K562 (cell line): ENCODE measurements around the gene FOLR2.

Experiments used
- CBFB ChIP-seq: sonication (generic); formaldehyde crosslinking; IDR thresholded peaks from 2 replicates; pipeline ENCODE4 v1.4.0; 2020; ENCODE audit warnings: mild to moderate bottlenecking, missing genetic modification reagents
- CTCF ChIP-seq, 3 experiments: IDR thresholded peaks in 2 of 3; conservative IDR thresholded peaks in 1 of 3; 2 replicates each; pipeline ENCODE4 v1.5.1; 2011 to 2012; ENCODE audit warnings: low read length in 3 of 3, mild to moderate bottlenecking in 3 of 3, control low read depth in 2 of 3, improper control_type of control experiment in 1 of 3, inconsistent platforms in 1 of 3, low read depth in 1 of 3, mixed read lengths in 1 of 3, moderate library complexity in 1 of 3; ENCODE audit not compliant: insufficient read depth in 2 of 3
- FOXP4 ChIP-seq: sonication (generic); formaldehyde crosslinking; IDR thresholded peaks from 2 replicates; pipeline ENCODE4 v1.8.0; 2022; ENCODE audit warnings: mild to moderate bottlenecking, missing genetic modification reagents, borderline replicate concordance
- HOXB6 ChIP-seq: fragments of 250-450 bp; sonication (Bioruptor Pico); IDR thresholded peaks from 2 replicates; pipeline ENCODE4 v1.5.1; 2022; ENCODE audit warnings: mild to moderate bottlenecking, borderline replicate concordance
- KLF6 ChIP-seq: fragments of 250-450 bp; sonication (Bioruptor Pico); IDR thresholded peaks from 2 replicates; pipeline ENCODE4 v1.4.0; 2020; ENCODE audit warnings: mild to moderate bottlenecking, moderate library complexity, borderline replicate concordance
- MAX ChIP-seq: sonication (generic); formaldehyde crosslinking; IDR thresholded peaks from 2 replicates; pipeline ENCODE4 v1.9.0; 2022; ENCODE audit warnings: mild to moderate bottlenecking, missing genetic modification reagents
- NFIC ChIP-seq: fragments of 450-650 bp; IDR thresholded peaks from 2 replicates; pipeline ENCODE4 v1.6.1; 2017; ENCODE audit warnings: mild to moderate bottlenecking, inconsistent platforms
- SP1 ChIP-seq: sonication (generic); formaldehyde crosslinking; IDR thresholded peaks from 2 replicates; pipeline ENCODE4 v1.8.1; 2022; ENCODE audit warnings: mild to moderate bottlenecking, missing genetic modification reagents
- TEAD4 ChIP-seq, 2 experiments: sonication (generic) in 1 of 2; formaldehyde crosslinking in 1 of 2; IDR thresholded peaks; 2 replicates each; pipeline versions ENCODE4 v1.6.1 to v1.8.0; 2012 to 2022; ENCODE audit warnings: borderline replicate concordance in 1 of 2, inconsistent platforms in 1 of 2, low read length in 1 of 2, mild to moderate bottlenecking in 1 of 2, missing genetic modification reagents in 1 of 2
- YY1 ChIP-seq, 3 experiments: IDR thresholded peaks; 2 replicates each; pipeline ENCODE4 v1.6.1; 2011; ENCODE audit warnings: low read length in 2 of 3, mild to moderate bottlenecking in 2 of 3, moderate library complexity in 2 of 3, borderline replicate concordance in 1 of 3, control low read depth in 1 of 3, low read depth in 1 of 3; ENCODE audit not compliant: insufficient read depth in 3 of 3, insufficient replicate concordance in 2 of 3, control insufficient read depth in 1 of 3, insufficient read length in 1 of 3; ENCODE audit errors: extremely low read depth in 1 of 3
- ZBTB11 ChIP-seq, 3 experiments: fragments of 200-800 bp in 1 of 3; fragments of 250-450 bp in 1 of 3; fragments of 450-650 bp in 1 of 3; sonication (Bioruptor Pico) in 1 of 3; sonication (Bioruptor generic) in 1 of 3; formaldehyde crosslinking in 1 of 3; IDR thresholded peaks; 2 replicates each; pipeline versions ENCODE4 v1.6.1 to v1.8.0; 2016 to 2022; ENCODE audit warnings: mild to moderate bottlenecking in 2 of 3, missing genetic modification characterization in 2 of 3, missing compliant biosample characterization in 1 of 3, moderate library complexity in 1 of 3
- ZEB2 ChIP-seq: fragments of 450-650 bp; IDR thresholded peaks from 2 replicates; pipeline ENCODE4 v1.6.1; 2016
- ZNF12 ChIP-seq: sonication (generic); formaldehyde crosslinking; IDR thresholded peaks from 2 replicates; pipeline ENCODE4 v1.4.0; 2020; ENCODE audit warnings: mild to moderate bottlenecking, missing genetic modification reagents
- ZNF57 ChIP-seq: fragments of 450-650 bp; formaldehyde crosslinking; IDR thresholded peaks from 2 replicates; pipeline ENCODE4 v1.4.0; 2020; ENCODE audit warnings: mild to moderate bottlenecking, moderate library complexity

GRCh38 chr11:72221386-72222075, 4.9 kb downstream of the FOLR2 start:
- TF ChIP-seq ZNF12 (CRISPR knock-in tag) (no peak), TEAD4 (IDR thresholded peaks at IDR 0.05; ENCODE audit: low read length) (no peak), TEAD4 (CRISPR knock-in tag; IDR thresholded peaks at IDR 0.05; ENCODE audit: borderline replicate concordance) (no peak), ZNF57 (CRISPR knock-in tag) (no peak), CTCF (IDR thresholded peaks at IDR 0.05 in 2 of 3, conservative IDR thresholded peaks at IDR 0.05 in 1 of 3; ENCODE audit: insufficient read depth in 2 of 3, low read depth in 1 of 3, low read length in 3 of 3) (no peak), NFIC (no peak), MAX (no peak), CBFB (CRISPR knock-in tag) (no peak), KLF6 (CRISPR knock-in tag) (no peak), YY1 (IDR thresholded peaks at IDR 0.05; ENCODE audit: borderline replicate concordance in 1 of 3, control insufficient read depth in 1 of 3, extremely low read depth in 1 of 3, insufficient read depth in 3 of 3, insufficient read length in 1 of 3, insufficient replicate concordance in 2 of 3, low read depth in 1 of 3, low read length in 2 of 3) (no peak), HOXB6 (CRISPR knock-in tag) (no peak), ZBTB11 (CRISPR knock-in tag; IDR thresholded peaks at IDR 0.05) (no peak), SP1 (no peak), ZEB2 (no peak), FOXP4 (no peak)
